Measurements from ENCODE around the gene DYTN. TPM values are rescaled to one million over a fixed set of nuclear protein-coding genes. Genes with fewer than 3 reads are reported as not detected.

Gene DYTN
- total RNA-seq, 1 experiment from 2014 or later, result not detected

Other genes starting within 250 kb of the DYTN start
- not detected for gene FAM237A, start 75.9 kb downstream of the DYTN start, total RNA-seq (2021; ENCODE audit: unreplicated experiment)
- gene MDH1B, start 46.9 kb upstream of the DYTN start, total RNA-seq (2021; ENCODE audit: unreplicated experiment), result 3.7 TPM
- 24.4 TPM for gene FASTKD2, start 47.2 kb upstream of the DYTN start, total RNA-seq (2021; ENCODE audit: unreplicated experiment)
- gene CPO, start 221.1 kb upstream of the DYTN start, total RNA-seq (2021; ENCODE audit: unreplicated experiment), result 0.32 TPM

Data from HCT116 (cell line).